ENCODE results near the gene ARHGAP22. TPM values are rescaled to one million over a fixed set of nuclear protein-coding genes. Genes with fewer than 3 reads are reported as not detected.

The ARHGAP22 gene
- total and polyA plus RNA-seq, 7 experiments from 2014 or later, result 0.37 to 2.9 (median 1.1) TPM; not detected in 3

- POLR2A ChIA-PET, result no interaction called here
- H3K27me3 ChIP-seq (ENCODE audit: control insufficient read depth in 2 of 2, insufficient read depth in 2 of 2, low read length in 2 of 2), result no peaks in the 10 kb centered on the region
- no peak overlapping the region for H3K27ac ChIP-seq (ENCODE audit: low read depth, low read length)
- CTCF ChIA-PET, result no interaction called here
- no peaks in the 10 kb centered on the region for H3K4me1 Mint-ChIP-seq
- ATAC-seq (no peak), DNase-seq (no peak)
- H3K4me3 Mint-ChIP-seq, result no peak overlapping the region
- intact Hi-C loops (cut with micrococcal nuclease), result no loop called here
- H3K4me3 ChIP-seq (ENCODE audit: low read length), result no peak overlapping the region
- no peaks in the 10 kb centered on the region for H3K9me3 ChIP-seq (ENCODE audit: control insufficient read depth in 2 of 3, low read length in 3 of 3)
- no peaks in the 10 kb centered on the region for H3K36me3 ChIP-seq (ENCODE audit: control insufficient read depth in 2 of 3, insufficient read depth in 3 of 3, low read length in 3 of 3)
- H3K4me1 ChIP-seq (ENCODE audit: control insufficient read depth in 2 of 2, insufficient read depth in 2 of 2, low read length in 2 of 2), result no peaks in the 10 kb centered on the region
- H3K27me3 Mint-ChIP-seq, result peaks cover 0 to 20% (median 2%) of the 10 kb centered on the region in 5 donors
- H3K9me3 Mint-ChIP-seq, result peaks cover 0 to 2% (median 0%) of the 10 kb centered on the region in 11 donors
- H3K27ac Mint-ChIP-seq, result no peak overlapping the region
- no peaks in the 10 kb centered on the region for H3K36me3 Mint-ChIP-seq
Observed at GRCh38 chr10:48533951-48534720, 70.7 kb downstream of the ARHGAP22 start.

- H3K9me3 Mint-ChIP-seq, result peaks cover 0 to 5% (median 0%) of the 10 kb centered on the region in 11 donors
Observed at GRCh38 chr10:48533540-48533939, 71.3 kb downstream of the ARHGAP22 start.

GRCh38 chr10:48531486-48531885 lies 73.4 kb downstream of the ARHGAP22 start:
- no peak overlapping the region for H3K4me3 ChIP-seq (ENCODE audit: low read length)
- H3K36me3 ChIP-seq (ENCODE audit: control insufficient read depth in 2 of 3, insufficient read depth in 3 of 3, low read length in 3 of 3), result no peaks in the 10 kb centered on the region
- POLR2A ChIA-PET, result no interaction called here
- no peak for ATAC-seq
- H3K4me1 ChIP-seq (ENCODE audit: control insufficient read depth in 2 of 2, insufficient read depth in 2 of 2, low read length in 2 of 2), result no peaks in the 10 kb centered on the region
- H3K9me3 ChIP-seq (ENCODE audit: control insufficient read depth in 2 of 3, low read length in 3 of 3), result no peaks in the 10 kb centered on the region
- peaks cover 0 to 40% (median 11%) of the 10 kb centered on the region in 5 donors for H3K27me3 Mint-ChIP-seq
- DNase-seq, result no peak
- H3K27ac Mint-ChIP-seq, result no peak overlapping the region
- peaks cover 0 to 2% (median 0%) of the 10 kb centered on the region in 5 donors for H3K36me3 Mint-ChIP-seq
- H3K4me1 Mint-ChIP-seq, result no peaks in the 10 kb centered on the region
- no peak overlapping the region for H3K27ac ChIP-seq (ENCODE audit: low read depth, low read length)
- H3K4me3 Mint-ChIP-seq, result no peak overlapping the region
- CTCF ChIA-PET, result no interaction called here
- intact Hi-C loops (cut with micrococcal nuclease), result no loop called here
- peaks cover 0 to 4% of the 10 kb centered on the region in 2 donors for H3K27me3 ChIP-seq (ENCODE audit: control insufficient read depth in 2 of 2, insufficient read depth in 2 of 2, low read length in 2 of 2)
- H3K9me3 Mint-ChIP-seq, result peaks cover 0 to 6% (median 2%) of the 10 kb centered on the region in 11 donors

More at GRCh38 chr10:48533540-48533939, 71.3 kb downstream of the ARHGAP22 start:
- Histone ChIP-seq H3K36me3 (ENCODE audit: control insufficient read depth in 2 of 3, insufficient read depth in 3 of 3, low read length in 3 of 3) (no peaks in the 10 kb centered on the region), H3K4me3 (ENCODE audit: low read length) (no peak overlapping the region), H3K27ac (ENCODE audit: low read depth, low read length) (no peak overlapping the region), H3K9me3 (ENCODE audit: control insufficient read depth in 2 of 3, low read length in 3 of 3) (no peaks in the 10 kb centered on the region), H3K27me3 (ENCODE audit: control insufficient read depth in 2 of 2, insufficient read depth in 2 of 2, low read length in 2 of 2) (no peaks in the 10 kb centered on the region), H3K4me1 (ENCODE audit: control insufficient read depth in 2 of 2, insufficient read depth in 2 of 2, low read length in 2 of 2) (no peaks in the 10 kb centered on the region)
- intact Hi-C loops (cut with micrococcal nuclease), result no loop called here
- DNase-seq (no peak), ATAC-seq (no peak)
- Mint-ChIP-seq H3K4me1 (no peaks in the 10 kb centered on the region), H3K27me3 (peaks cover 0 to 26% (median 6%) of the 10 kb centered on the region in 5 donors), H3K4me3 (no peak overlapping the region), H3K36me3 (no peaks in the 10 kb centered on the region), H3K27ac (no peak overlapping the region)
- ChIA-PET CTCF (no interaction called here), POLR2A (no interaction called here)

GRCh38 chr10:48529331-48529730 lies 75.5 kb downstream of the ARHGAP22 start:
- POLR2A ChIA-PET, result no interaction called here
- CTCF ChIA-PET, result no interaction called here
- H3K4me3 Mint-ChIP-seq, result no peak overlapping the region

GRCh38 chr10:48527756-48528155 lies 77.1 kb downstream of the ARHGAP22 start:
- intact Hi-C loops (cut with micrococcal nuclease), result no loop called here
- H3K27ac Mint-ChIP-seq, result no peak overlapping the region
- CTCF ChIA-PET, result no interaction called here
- ATAC-seq (no peak), DNase-seq (no peak)
- peaks cover 0 to 5% (median 0%) of the 10 kb centered on the region in 5 donors for H3K36me3 Mint-ChIP-seq
- H3K27me3 Mint-ChIP-seq, result peaks cover 17 to 54% (median 36%) of the 10 kb centered on the region in 5 donors
- H3K27me3 ChIP-seq (ENCODE audit: control insufficient read depth in 2 of 2, insufficient read depth in 2 of 2, low read length in 2 of 2), result peaks cover 0 to 4% of the 10 kb centered on the region in 2 donors
- H3K36me3 ChIP-seq (ENCODE audit: control insufficient read depth in 2 of 3, insufficient read depth in 3 of 3, low read length in 3 of 3), result no peaks in the 10 kb centered on the region
- H3K4me1 Mint-ChIP-seq, result peaks cover 0 to 4% (median 3%) of the 10 kb centered on the region in 7 donors
- POLR2A ChIA-PET, result no interaction called here
- H3K9me3 Mint-ChIP-seq, result peaks cover 0 to 6% (median 3%) of the 10 kb centered on the region in 11 donors
- H3K27ac ChIP-seq (ENCODE audit: low read depth, low read length), result no peak overlapping the region
- no peaks in the 10 kb centered on the region for H3K9me3 ChIP-seq (ENCODE audit: control insufficient read depth in 2 of 3, low read length in 3 of 3)
- H3K4me3 Mint-ChIP-seq, result no peak overlapping the region
- H3K4me3 ChIP-seq (ENCODE audit: low read length), result no peak overlapping the region
- no peaks in the 10 kb centered on the region for H3K4me1 ChIP-seq (ENCODE audit: control insufficient read depth in 2 of 2, insufficient read depth in 2 of 2, low read length in 2 of 2)

More at GRCh38 chr10:48529331-48529730, 75.5 kb downstream of the ARHGAP22 start:
- H3K27ac ChIP-seq (ENCODE audit: low read depth, low read length), result no peak overlapping the region
- H3K9me3 Mint-ChIP-seq, result peaks cover 0 to 6% (median 3%) of the 10 kb centered on the region in 11 donors
- no peaks in the 10 kb centered on the region for H3K9me3 ChIP-seq (ENCODE audit: control insufficient read depth in 2 of 3, low read length in 3 of 3)
- peaks cover 12 to 59% (median 31%) of the 10 kb centered on the region in 5 donors for H3K27me3 Mint-ChIP-seq
- no peak overlapping the region for H3K27ac Mint-ChIP-seq
- no peak overlapping the region for H3K4me3 ChIP-seq (ENCODE audit: low read length)
- H3K4me1 Mint-ChIP-seq, result peaks cover 0 to 4% (median 0%) of the 10 kb centered on the region in 7 donors
- intact Hi-C loops (cut with micrococcal nuclease), result no loop called here
- H3K27me3 ChIP-seq (ENCODE audit: control insufficient read depth in 2 of 2, insufficient read depth in 2 of 2, low read length in 2 of 2), result peaks cover 0 to 4% of the 10 kb centered on the region in 2 donors
- H3K36me3 Mint-ChIP-seq, result peaks cover 0 to 5% (median 0%) of the 10 kb centered on the region in 5 donors
- H3K36me3 ChIP-seq (ENCODE audit: control insufficient read depth in 2 of 3, insufficient read depth in 3 of 3, low read length in 3 of 3), result no peaks in the 10 kb centered on the region
- ATAC-seq (no peak), DNase-seq (no peak)
- H3K4me1 ChIP-seq (ENCODE audit: control insufficient read depth in 2 of 2, insufficient read depth in 2 of 2, low read length in 2 of 2), result no peaks in the 10 kb centered on the region

GRCh38 chr10:48526846-48527505 lies 77.9 kb downstream of the ARHGAP22 start:
- intact Hi-C loops (cut with micrococcal nuclease), result no loop called here
- ATAC-seq, result no peak

More at GRCh38 chr10:48526846-48527505, 77.9 kb downstream of the ARHGAP22 start:
- peaks cover 0 to 5% (median 0%) of the 10 kb centered on the region in 5 donors for H3K36me3 Mint-ChIP-seq
- no peak for DNase-seq
- H3K4me3 ChIP-seq (ENCODE audit: low read length), result no peak overlapping the region
- peaks cover 22 to 62% (median 43%) of the 10 kb centered on the region in 5 donors for H3K27me3 Mint-ChIP-seq
- H3K4me1 Mint-ChIP-seq, result peaks cover 0 to 6% (median 3%) of the 10 kb centered on the region in 7 donors
- peaks cover 0 to 4% of the 10 kb centered on the region in 2 donors for H3K27me3 ChIP-seq (ENCODE audit: control insufficient read depth in 2 of 2, insufficient read depth in 2 of 2, low read length in 2 of 2)
- no peak overlapping the region for H3K4me3 Mint-ChIP-seq
- CTCF ChIA-PET, result no interaction called here
- H3K9me3 Mint-ChIP-seq, result peaks cover 0 to 6% (median 3%) of the 10 kb centered on the region in 11 donors
- no peak overlapping the region for H3K27ac ChIP-seq (ENCODE audit: low read depth, low read length)
- H3K27ac Mint-ChIP-seq, result no peak overlapping the region
- no peaks in the 10 kb centered on the region for H3K36me3 ChIP-seq (ENCODE audit: control insufficient read depth in 2 of 3, insufficient read depth in 3 of 3, low read length in 3 of 3)
- POLR2A ChIA-PET, result no interaction called here
- no peaks in the 10 kb centered on the region for H3K4me1 ChIP-seq (ENCODE audit: control insufficient read depth in 2 of 2, insufficient read depth in 2 of 2, low read length in 2 of 2)
- H3K9me3 ChIP-seq (ENCODE audit: control insufficient read depth in 2 of 3, low read length in 3 of 3), result no peaks in the 10 kb centered on the region
